ENCODE measurements around the gene ZNF688.
A peak's percentile ranks its signal among the peaks of the same experiment; 100 is the strongest.
"Not testable (repeated sequence)": the region's sequence is repeated elsewhere in the genome, so short reads cannot be mapped to it uniquely, and the experiment has no call there.

Gene ZNF688

GRCh38 chr16:30557707-30557956, 13.9 kb downstream of the ZNF688 start:
- H3K9me3 Mint-ChIP-seq = peaks cover 0 to 2% of the 10 kb centered on the region in 2 donors
- H3K27me3 Mint-ChIP-seq = no peaks in the 10 kb centered on the region
- peak overlapping the region; percentile 90 to 95 for H3K4me3 Mint-ChIP-seq
- DNase-seq (no peak), ATAC-seq (replicated peaks) (peak in 1 of 2 donors; percentile 0)
- peaks cover 25 to 26% of the 10 kb centered on the region in 2 donors for H3K36me3 Mint-ChIP-seq
- H3K27ac Mint-ChIP-seq = peak overlapping the region; percentile 96
- peaks cover 28 to 63% of the 10 kb centered on the region in 2 donors for H3K4me1 Mint-ChIP-seq

- Mint-ChIP-seq H3K27me3 (no peaks in the 10 kb centered on the region), H3K4me1 (peaks cover 32 to 67% of the 10 kb centered on the region in 2 donors), H3K4me3 (peak overlapping the region; percentile 59 to 71), H3K36me3 (peaks cover 30 to 33% of the 10 kb centered on the region in 2 donors), H3K27ac (peak overlapping the region; percentile 81), H3K9me3 (peaks cover 0 to 2% of the 10 kb centered on the region in 2 donors)
- ATAC-seq (replicated peaks) (no peak), DNase-seq (no peak)
Observed at GRCh38 chr16:30556125-30556473, 15.4 kb downstream of the ZNF688 start.

GRCh38 chr16:30555315-30556124, 16.0 kb downstream of the ZNF688 start:
- ATAC-seq (replicated peaks) (no peak), DNase-seq (no peak)
- H3K9me3 Mint-ChIP-seq = peaks cover 0 to 2% of the 10 kb centered on the region in 2 donors
- H3K36me3 Mint-ChIP-seq = peaks cover 30 to 33% of the 10 kb centered on the region in 2 donors
- peaks cover 30 to 66% of the 10 kb centered on the region in 2 donors for H3K4me1 Mint-ChIP-seq
- peak overlapping the region; percentile 59 to 71 for H3K4me3 Mint-ChIP-seq
- no peaks in the 10 kb centered on the region for H3K27me3 Mint-ChIP-seq
- peak overlapping the region; percentile 81 for H3K27ac Mint-ChIP-seq

- H3K27ac Mint-ChIP-seq = peak overlapping the region; percentile 14
- H3K9me3 Mint-ChIP-seq = peaks cover 0 to 2% of the 10 kb centered on the region in 2 donors
- ATAC-seq (replicated peaks) (no peak), DNase-seq (no peak)
- H3K4me1 Mint-ChIP-seq = peaks cover 30 to 65% of the 10 kb centered on the region in 2 donors
- H3K4me3 Mint-ChIP-seq = no peak overlapping the region
- no peaks in the 10 kb centered on the region for H3K27me3 Mint-ChIP-seq
- H3K36me3 Mint-ChIP-seq = peaks cover 30 to 33% of the 10 kb centered on the region in 2 donors
Observed at GRCh38 chr16:30554557-30555314, 16.8 kb downstream of the ZNF688 start.

GRCh38 chr16:30553393-30553899, 18.1 kb downstream of the ZNF688 start:
- Mint-ChIP-seq H3K27me3 (no peaks in the 10 kb centered on the region), H3K36me3 (peaks cover 29 to 33% of the 10 kb centered on the region in 2 donors), H3K4me1 (peaks cover 23 to 59% of the 10 kb centered on the region in 2 donors), H3K4me3 (no peak overlapping the region), H3K27ac (peak overlapping the region; percentile 59), H3K9me3 (no peaks in the 10 kb centered on the region)
- ATAC-seq (replicated peaks) (no peak), DNase-seq (no peak)

- Mint-ChIP-seq H3K4me3 (no peak overlapping the region), H3K36me3 (peaks cover 31 to 35% of the 10 kb centered on the region in 2 donors), H3K27ac (peak overlapping the region; percentile 71), H3K4me1 (peaks cover 23 to 63% of the 10 kb centered on the region in 2 donors), H3K27me3 (no peaks in the 10 kb centered on the region), H3K9me3 (no peaks in the 10 kb centered on the region)
- ATAC-seq (replicated peaks) = no peak
- no peak for DNase-seq
Observed at GRCh38 chr16:30552956-30553355, 18.6 kb downstream of the ZNF688 start.

GRCh38 chr16:30551781-30552180, 19.7 kb downstream of the ZNF688 start:
- no peaks in the 10 kb centered on the region for H3K27me3 Mint-ChIP-seq
- H3K4me3 Mint-ChIP-seq = peak overlapping the region in 1 of 2 donors; percentile 47
- ATAC-seq (replicated peaks) (peak; percentile 67 to 75), DNase-seq (no peak)
- H3K4me1 Mint-ChIP-seq = peaks cover 23 to 60% of the 10 kb centered on the region in 2 donors
- peaks cover 35 to 39% of the 10 kb centered on the region in 2 donors for H3K36me3 Mint-ChIP-seq
- peak overlapping the region; percentile 85 for H3K27ac Mint-ChIP-seq
- H3K9me3 Mint-ChIP-seq = no peaks in the 10 kb centered on the region

- no peak overlapping the region for H3K4me3 Mint-ChIP-seq
- DNase-seq = no peak
- H3K36me3 Mint-ChIP-seq = peaks cover 18 to 24% of the 10 kb centered on the region in 2 donors
- no peaks in the 10 kb centered on the region for H3K27me3 Mint-ChIP-seq
- H3K9me3 Mint-ChIP-seq = no peaks in the 10 kb centered on the region
- no peak for ATAC-seq (replicated peaks)
- no peak overlapping the region for H3K27ac Mint-ChIP-seq
- peaks cover 19 to 51% of the 10 kb centered on the region in 2 donors for H3K4me1 Mint-ChIP-seq
Observed at GRCh38 chr16:30548416-30549253, 22.9 kb downstream of the ZNF688 start.

GRCh38 chr16:30546115-30546514, 25.4 kb downstream of the ZNF688 start:
- H3K27ac Mint-ChIP-seq = no peak overlapping the region
- H3K4me3 Mint-ChIP-seq = no peak overlapping the region
- H3K36me3 Mint-ChIP-seq = peaks cover 6 to 9% of the 10 kb centered on the region in 2 donors
- H3K9me3 Mint-ChIP-seq = no peaks in the 10 kb centered on the region
- H3K27me3 Mint-ChIP-seq = no peaks in the 10 kb centered on the region
- DNase-seq = no peak
- H3K4me1 Mint-ChIP-seq = peaks cover 7 to 28% of the 10 kb centered on the region in 2 donors
- no peak for ATAC-seq (replicated peaks)

- H3K4me3 Mint-ChIP-seq = no peak overlapping the region
- H3K27me3 Mint-ChIP-seq = no peaks in the 10 kb centered on the region
- peaks cover 12 to 22% of the 10 kb centered on the region in 2 donors for H3K4me1 Mint-ChIP-seq
- DNase-seq (no peak), ATAC-seq (replicated peaks) (no peak)
- H3K9me3 Mint-ChIP-seq = no peaks in the 10 kb centered on the region
- peaks cover 17 to 22% of the 10 kb centered on the region in 2 donors for H3K36me3 Mint-ChIP-seq
- H3K27ac Mint-ChIP-seq = no peak overlapping the region
Observed at GRCh38 chr16:30543067-30543466, 28.4 kb downstream of the ZNF688 start.

- Mint-ChIP-seq H3K4me3 (no peak overlapping the region), H3K4me1 (peaks cover 14 to 22% of the 10 kb centered on the region in 2 donors), H3K27ac (no peak overlapping the region), H3K27me3 (no peaks in the 10 kb centered on the region), H3K36me3 (peaks cover 21 to 29% of the 10 kb centered on the region in 2 donors), H3K9me3 (no peaks in the 10 kb centered on the region)
- DNase-seq (no peak), ATAC-seq (replicated peaks) (no peak)
Observed at GRCh38 chr16:30541502-30542329, 29.8 kb downstream of the ZNF688 start.

GRCh38 chr16:30540916-30541464, 30.5 kb downstream of the ZNF688 start:
- H3K27ac Mint-ChIP-seq, H3K27me3 Mint-ChIP-seq, H3K4me3 Mint-ChIP-seq, H3K9me3 Mint-ChIP-seq, DNase-seq: not testable (repeated sequence)
- ATAC-seq (replicated peaks) = peak; percentile 33 to 36
- Mint-ChIP-seq H3K4me1 (peaks cover 13 to 22% of the 10 kb centered on the region in 2 donors), H3K36me3 (peaks cover 23 to 35% of the 10 kb centered on the region in 2 donors)

GRCh38 chr16:30539986-30540526, 31.5 kb downstream of the ZNF688 start:
- not testable (repeated sequence) for H3K4me3 Mint-ChIP-seq; DNase-seq; H3K9me3 Mint-ChIP-seq; H3K27me3 Mint-ChIP-seq; ATAC-seq (replicated peaks)
- peaks cover 11 to 25% of the 10 kb centered on the region in 2 donors for H3K4me1 Mint-ChIP-seq
- H3K36me3 Mint-ChIP-seq = peaks cover 23 to 42% of the 10 kb centered on the region in 2 donors
- H3K27ac Mint-ChIP-seq = peak overlapping the region; percentile 59

Data from stimulated activated naive B cell treated with anti-CD40 and anti-IgM and Interleukin-4, amounts not matched to agents 10 μg/mL and 1 μg/mL and 100 μg/mL, for 72 hours (primary cell).